ENCODE results near the gene MCRIP2. TPM values are rescaled to one million over a fixed set of nuclear protein-coding genes. Genes with fewer than 3 reads are reported as not detected.
A peak's percentile ranks its signal among the peaks of the same experiment; 100 is the strongest.

The MCRIP2 gene
- total and polyA plus RNA-seq, 11 donors, result 52.3 to 321 (median 97.0) TPM

GRCh38 chr16:627454-628239 lies 14.0 kb upstream of the MCRIP2 start:
- Histone ChIP-seq H3K36me3 (peaks cover 0 to 39% (median 10%) of the 10 kb centered on the region in 9 donors), H3K4me3 (no peak overlapping the region), H3K27me3 (no peaks in the 10 kb centered on the region), H3K4me1 (peaks cover 0 to 25% (median 21%) of the 10 kb centered on the region in 12 donors), H3K9me3 (no peaks in the 10 kb centered on the region), H3K27ac (peak overlapping the region in 1 of 12 donors; percentile 57)
- intact Hi-C loops (cut with DNase I), result loop anchor here in 3 of 10 donors (5.0 kb wide), 2 partner anchors 35 to 50 kb away; partner anchors contain the start of gene RAB40C (in 2 of the 3)
- 86 to 92% (median 89%) methylated on average over 30 to 50 of the region's 50 CpGs for WGBS, 4 donors
- ATAC-seq (no peak), DNase-seq (peak in 1 of 5 donors; percentile 45)
- TF ChIP-seq POLR2A (IDR thresholded peaks at IDR 0.05) (no peak), CTCF (IDR thresholded peaks at IDR 0.05) (no peak)

DNA sequence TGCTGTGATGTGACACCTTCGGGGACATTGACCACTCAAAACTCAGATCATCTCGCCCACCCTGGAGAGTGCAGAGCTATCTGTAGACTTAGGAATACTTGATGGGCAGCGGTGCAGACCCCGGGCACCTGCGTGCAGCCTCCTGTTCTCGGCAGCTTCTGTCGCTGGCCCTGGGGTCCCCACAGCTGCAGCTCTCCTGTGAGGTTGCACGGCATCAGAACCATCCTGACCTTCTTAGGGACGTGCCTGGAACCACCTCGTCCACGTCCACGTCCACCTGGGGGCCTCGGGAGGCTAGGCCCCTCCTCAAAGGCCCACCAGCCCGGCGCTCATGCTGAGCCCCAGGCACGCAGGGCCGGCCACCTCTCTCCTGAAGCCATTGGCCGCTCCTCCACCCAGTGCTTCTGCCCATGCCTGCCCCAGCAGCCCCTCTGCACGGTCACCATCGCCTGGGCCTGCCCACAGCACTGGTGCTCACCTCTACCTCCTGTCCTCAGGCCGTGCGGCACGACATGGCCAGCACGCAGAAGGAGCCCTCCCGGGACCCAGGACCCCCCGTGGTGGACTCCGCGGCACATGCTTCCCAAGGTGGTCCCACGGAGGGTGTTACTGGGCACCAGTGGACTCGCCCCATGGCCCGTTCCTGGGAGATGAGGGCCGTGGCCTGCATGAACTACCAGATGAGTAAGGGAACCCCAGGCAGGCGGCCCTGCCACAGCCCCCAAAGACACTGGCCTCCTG lies 13.1 kb upstream of the MCRIP2 start:
- H3K27ac ChIP-seq, result no peak overlapping the region
- intact Hi-C loops (cut with DNase I), result loop anchor here in 3 of 10 donors (5.0 kb wide), 2 partner anchors 36 to 51 kb away; partner anchors contain the start of gene RAB40C (in 2 of the 3)
- no peak for TF ChIP-seq POLR2A (IDR thresholded peaks at IDR 0.05)
- no peak for TF ChIP-seq CTCF (IDR thresholded peaks at IDR 0.05)
- no peaks in the 10 kb centered on the region for H3K9me3 ChIP-seq
- DNase-seq, result peak in 1 of 5 donors; percentile 29
- H3K4me3 ChIP-seq, result no peak overlapping the region
- WGBS, 4 donors, result 93 to 97% (median 95%) methylated on average over 24 to 33 of the region's 33 CpGs
- no peaks in the 10 kb centered on the region for H3K27me3 ChIP-seq
- no peak for ATAC-seq
- peaks cover 0 to 25% (median 21%) of the 10 kb centered on the region in 12 donors for H3K4me1 ChIP-seq
- H3K36me3 ChIP-seq, result peaks cover 0 to 47% (median 10%) of the 10 kb centered on the region in 9 donors

GRCh38 chr16:629185-629832 lies 12.3 kb upstream of the MCRIP2 start:
- H3K4me1 ChIP-seq, result peaks cover 0 to 25% (median 21%) of the 10 kb centered on the region in 12 donors
- DNase-seq, result peak in 2 of 5 donors; percentile 23
- H3K9me3 ChIP-seq, result no peaks in the 10 kb centered on the region
- H3K4me3 ChIP-seq, result no peak overlapping the region
- H3K36me3 ChIP-seq, result peaks cover 0 to 55% (median 10%) of the 10 kb centered on the region in 9 donors
- H3K27me3 ChIP-seq, result no peaks in the 10 kb centered on the region
- TF ChIP-seq POLR2A (IDR thresholded peaks at IDR 0.05), result no peak
- no peak for TF ChIP-seq CTCF (IDR thresholded peaks at IDR 0.05)
- 65 to 89% (median 70%) methylated on average over 10 to 29 of the region's 29 CpGs for WGBS, 4 donors
- peak overlapping the region in 3 of 12 donors; percentile 6 to 54 (median 19) for H3K27ac ChIP-seq
- ATAC-seq, result peak in 3 of 4 donors; percentile 4 to 28 (median 5)
- intact Hi-C loops (cut with DNase I), result loop anchor here in 3 of 10 donors (5.0 kb wide), 2 partner anchors 37 to 52 kb away; partner anchors contain the start of gene RAB40C (in 2 of the 3)
